Trophoblast cell (in vitro differentiated cells and primary cell): ENCODE results near the gene GSTP1.

Experiments
- DNase-seq, 2 donors: peaks; one replicate each; pipeline ENCODE4 v3.0.0-alpha.2; 2016
- H2AFZ ChIP-seq: 2 replicates; pipeline ENCODE4 v1.6.1; 2013; ENCODE audit warnings: low read length, moderate library complexity, mild to moderate bottlenecking; ENCODE audit not compliant: insufficient read depth, poor library complexity
- H2AK5ac ChIP-seq: 2 replicates; pipeline ENCODE4 v1.6.1; 2013; ENCODE audit warnings: mild to moderate bottlenecking, low read length
- H2BK120ac ChIP-seq: 2 replicates; pipeline ENCODE4 v1.6.1; 2013; ENCODE audit warnings: low read length, mild to moderate bottlenecking, moderate library complexity; ENCODE audit not compliant: insufficient read depth, poor library complexity
- H2BK12ac ChIP-seq: 2 replicates; pipeline ENCODE4 v1.6.1; 2013; ENCODE audit warnings: mild to moderate bottlenecking, low read length, moderate library complexity
- H2BK5ac ChIP-seq: 2 replicates; pipeline ENCODE4 v1.6.1; 2013; ENCODE audit warnings: low read length, low read depth, moderate library complexity, mild to moderate bottlenecking; ENCODE audit not compliant: poor library complexity
- H3K14ac ChIP-seq: 2 replicates; pipeline ENCODE4 v1.6.1; 2013; ENCODE audit warnings: mild to moderate bottlenecking, low read length
- H3K18ac ChIP-seq: 2 replicates; pipeline ENCODE4 v1.6.1; 2013; ENCODE audit warnings: mild to moderate bottlenecking, low read length
- H3K23ac ChIP-seq: 2 replicates; pipeline ENCODE4 v1.6.1; 2013; ENCODE audit warnings: low read length
- H3K27ac ChIP-seq: 2 replicates; pipeline ENCODE4 v1.5.1; 2013; ENCODE audit warnings: low read depth, mild to moderate bottlenecking, inconsistent platforms, low read length, moderate library complexity
- H3K27me3 ChIP-seq: 2 replicates; pipeline ENCODE4 v1.6.1; 2013; ENCODE audit warnings: inconsistent platforms, mild to moderate bottlenecking, low read length, moderate library complexity; ENCODE audit not compliant: insufficient read depth
- H3K36me3 ChIP-seq, 2 experiments: 1 replicate in 1 of 2; 2 replicates in 1 of 2; pipeline ENCODE4 v1.6.1; 2013; ENCODE audit warnings: low read length in 2 of 2, mild to moderate bottlenecking in 2 of 2, moderate library complexity in 1 of 2; ENCODE audit not compliant: insufficient read depth in 2 of 2, control insufficient read depth in 1 of 2
- H3K4ac ChIP-seq: 2 replicates; pipeline ENCODE4 v1.6.1; 2013; ENCODE audit warnings: low read depth, mild to moderate bottlenecking, low read length, moderate library complexity
- H3K4me1 ChIP-seq, 2 experiments: 1 replicate in 1 of 2; 2 replicates in 1 of 2; pipeline ENCODE4 v1.6.1; 2013; ENCODE audit warnings: low read length in 2 of 2, mild to moderate bottlenecking in 2 of 2, moderate library complexity in 1 of 2; ENCODE audit not compliant: insufficient read depth in 2 of 2, control insufficient read depth in 1 of 2
- H3K4me2 ChIP-seq: 2 replicates; pipeline ENCODE4 v1.6.1; 2013; ENCODE audit warnings: inconsistent platforms, mild to moderate bottlenecking, low read length, moderate library complexity
- H3K4me3 ChIP-seq: 2 replicates; pipeline ENCODE4 v1.5.1; 2013; ENCODE audit warnings: mild to moderate bottlenecking, low read depth, low read length, inconsistent platforms
- H3K79me1 ChIP-seq: one replicate; pipeline ENCODE4 v1.6.1; 2013; ENCODE audit warnings: low read length
- H3K79me2 ChIP-seq: 2 replicates; pipeline ENCODE4 v1.6.1; 2013; ENCODE audit warnings: low read length, mild to moderate bottlenecking; ENCODE audit not compliant: control insufficient read depth, insufficient read depth, poor library complexity
- H3K9ac ChIP-seq: 2 replicates; pipeline ENCODE4 v1.6.1; 2013; ENCODE audit warnings: mild to moderate bottlenecking, low read length
- H3K9me3 ChIP-seq: 2 replicates; pipeline ENCODE4 v1.6.1; 2013; ENCODE audit warnings: low read depth, mild to moderate bottlenecking, control low read depth, inconsistent platforms, low read length; ENCODE audit not compliant: insufficient read depth
- H4K12ac ChIP-seq: 2 replicates; pipeline ENCODE4 v1.6.1; 2013; ENCODE audit warnings: low read depth, mild to moderate bottlenecking, low read length, moderate library complexity
- H4K8ac ChIP-seq: 2 replicates; pipeline ENCODE4 v1.6.1; 2013; ENCODE audit warnings: low read depth, mild to moderate bottlenecking, low read length, moderate library complexity
- H4K91ac ChIP-seq: one replicate; pipeline ENCODE4 v1.6.1; 2013; ENCODE audit warnings: low read depth, mild to moderate bottlenecking, low read length, moderate library complexity
- WGBS: extraction: QIAGEN DNeasy Blood & Tissue Kit; methylation state at CpG from one replicate; pipeline ENCODE4 v1.1.7; 2013; ENCODE audit warnings: missing lambda C conversion rate; ENCODE audit not compliant: insufficient read length, insufficient coverage; ENCODE audit errors: extremely low coverage; 5-methylcytosine and 5-hydroxymethylcytosine counted together

Gene GSTP1

GRCh38 chr11:67592880-67593564 lies 9.4 kb downstream of the GSTP1 start:
- Histone ChIP-seq H4K8ac (no peak overlapping the region), H3K4ac (no peak overlapping the region), H2BK12ac (no peak overlapping the region), H2BK120ac (no peak overlapping the region), H3K14ac (no peak overlapping the region), H3K4me1 (no peaks in the 10 kb centered on the region), H2AFZ (no peak overlapping the region), H3K18ac (no peak overlapping the region), H3K4me2 (no peak overlapping the region), H3K27me3 (no peaks in the 10 kb centered on the region), H3K36me3 (peaks cover 0 to 5% of the 10 kb centered on the region in 2 experiments), H3K9ac (no peak overlapping the region), H3K23ac (no peak overlapping the region), H2BK5ac (no peak overlapping the region), H3K4me3 (no peak overlapping the region), H3K9me3 (peaks cover 2% of the 10 kb centered on the region), H3K79me2 (no peaks in the 10 kb centered on the region), H3K27ac (no peak overlapping the region), H2AK5ac (no peak overlapping the region), H4K91ac (no peak overlapping the region), H4K12ac (no peak overlapping the region), H3K79me1 (no peaks in the 10 kb centered on the region)
- no CpG with 5 or more reads among the region's 12 CpGs for WGBS
- DNase-seq: no peak

- Histone ChIP-seq H2AFZ (no peak overlapping the region), H3K9ac (no peak overlapping the region), H2BK120ac (no peak overlapping the region), H3K27ac (no peak overlapping the region), H3K36me3 (peaks cover 0 to 3% of the 10 kb centered on the region in 2 experiments), H3K79me2 (no peaks in the 10 kb centered on the region), H4K8ac (no peak overlapping the region), H3K18ac (no peak overlapping the region), H3K14ac (no peak overlapping the region), H2BK12ac (no peak overlapping the region), H3K9me3 (peaks cover 2% of the 10 kb centered on the region), H3K4ac (no peak overlapping the region), H3K79me1 (no peaks in the 10 kb centered on the region), H4K91ac (no peak overlapping the region), H3K4me3 (no peak overlapping the region), H3K23ac (no peak overlapping the region), H3K4me1 (no peaks in the 10 kb centered on the region), H3K27me3 (no peaks in the 10 kb centered on the region), H4K12ac (no peak overlapping the region), H3K4me2 (no peak overlapping the region), H2AK5ac (no peak overlapping the region), H2BK5ac (no peak overlapping the region)
- WGBS: no CpG with 5 or more reads among the region's 3 CpGs
- no peak for DNase-seq
These were observed 9.9 kb downstream of the GSTP1 start for GRCh38 chr11:67593565-67593905.

DNA sequence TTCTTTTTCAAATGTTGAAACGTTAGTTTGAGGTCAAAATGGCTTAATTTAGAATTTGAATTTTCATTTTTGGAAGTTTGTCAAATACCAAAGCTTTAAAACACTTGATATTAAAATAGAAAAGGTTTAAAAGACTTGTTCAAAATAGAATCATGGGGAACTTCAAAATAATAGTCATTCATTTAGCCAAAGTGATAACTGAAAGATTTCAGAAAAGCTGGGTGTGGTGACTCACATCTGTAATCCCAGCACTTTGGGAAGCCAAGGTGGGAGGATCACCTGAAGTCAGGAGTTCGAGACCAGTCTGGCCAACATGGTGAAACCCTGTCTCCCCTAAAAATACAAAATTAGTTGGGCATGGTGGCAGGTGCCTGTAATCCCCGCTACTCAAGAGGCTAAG lies 10.9 kb downstream of the GSTP1 start:
- H3K27me3 ChIP-seq: no peaks in the 10 kb centered on the region

GRCh38 chr11:67596753-67597300 lies 13.2 kb downstream of the GSTP1 start:
- H3K27ac ChIP-seq: no peak overlapping the region
- no peak overlapping the region for H2BK120ac ChIP-seq
- no peak overlapping the region for H3K23ac ChIP-seq
- no peaks in the 10 kb centered on the region for H3K27me3 ChIP-seq
- no peak overlapping the region for H3K4me2 ChIP-seq
- H4K8ac ChIP-seq: no peak overlapping the region
- H3K9me3 ChIP-seq: peaks cover 2% of the 10 kb centered on the region
- no peak overlapping the region for H4K12ac ChIP-seq
- no peak overlapping the region for H3K4me3 ChIP-seq
- H3K4me1 ChIP-seq: no peaks in the 10 kb centered on the region
- H2AK5ac ChIP-seq: no peak overlapping the region
- H3K36me3 ChIP-seq: no peaks in the 10 kb centered on the region
- no peak overlapping the region for H3K18ac ChIP-seq
- H3K79me1 ChIP-seq: no peaks in the 10 kb centered on the region
- no peak overlapping the region for H3K9ac ChIP-seq
- H2BK12ac ChIP-seq: no peak overlapping the region
- H2AFZ ChIP-seq: no peak overlapping the region
- H3K14ac ChIP-seq: no peak overlapping the region
- no peak for DNase-seq
- H2BK5ac ChIP-seq: no peak overlapping the region
- WGBS: no CpG with 5 or more reads among the region's 1 CpG
- H3K79me2 ChIP-seq: no peaks in the 10 kb centered on the region
- no peak overlapping the region for H3K4ac ChIP-seq
- no peak overlapping the region for H4K91ac ChIP-seq

More for the DNA sequence above, 10.9 kb downstream of the GSTP1 start:
- Histone ChIP-seq H3K4me2 (no peak overlapping the region), H3K4ac (no peak overlapping the region), H3K36me3 (no peaks in the 10 kb centered on the region), H4K8ac (no peak overlapping the region), H4K91ac (no peak overlapping the region), H3K9me3 (peaks cover 2% of the 10 kb centered on the region), H2BK12ac (no peak overlapping the region), H2AK5ac (no peak overlapping the region), H3K4me1 (no peaks in the 10 kb centered on the region), H3K18ac (no peak overlapping the region), H3K79me1 (no peaks in the 10 kb centered on the region), H3K27ac (no peak overlapping the region), H3K23ac (no peak overlapping the region), H3K79me2 (no peaks in the 10 kb centered on the region), H2BK120ac (no peak overlapping the region), H3K9ac (no peak overlapping the region), H3K14ac (no peak overlapping the region), H2AFZ (no peak overlapping the region), H4K12ac (no peak overlapping the region), H3K4me3 (no peak overlapping the region), H2BK5ac (no peak overlapping the region)
- no CpG with 5 or more reads among the region's 3 CpGs for WGBS
- no peak for DNase-seq
